SU-DHL-6 (cell line): ENCODE results near the gene SOS1.

Experiments used
- EZH2phosphoT487 ChIP-seq: fragments of 200-600 bp; sonication (generic), shearing (Covaris generic); conservative IDR thresholded peaks from 2 replicates; pipeline ENCODE4 v1.6.1; 2018; ENCODE audit warnings: mild to moderate bottlenecking, antibody characterized with exemption, low read length, moderate library complexity, mixed read lengths
- TF ChIP-seq, protein P1 (sequence below): fragments of 200-600 bp; sonication (generic); IDR thresholded peaks from one replicate; pipeline ENCODE4 v1.5.1; 2017; ENCODE audit warnings: antibody characterized with exemption, mild to moderate bottlenecking, low read length, moderate library complexity; ENCODE audit not compliant: insufficient read depth, poor library complexity, severe bottlenecking

DNA sequence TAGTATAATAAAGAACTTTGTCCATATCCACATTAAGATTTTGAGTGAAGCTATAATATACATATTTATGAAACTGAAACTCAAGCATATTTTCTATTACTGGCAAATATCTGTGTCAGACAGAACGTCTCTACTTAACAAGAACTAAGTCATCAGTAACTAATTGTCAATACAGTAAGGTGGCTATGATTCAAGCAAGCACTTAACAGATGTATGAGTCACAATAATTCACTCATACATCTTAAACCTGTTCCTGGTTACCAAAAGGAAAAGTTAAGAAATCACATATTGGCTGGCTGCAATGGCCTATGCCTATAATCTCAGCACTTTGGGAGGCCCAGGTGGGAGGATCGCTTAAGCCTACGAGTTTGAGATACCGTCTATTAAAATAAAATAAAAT, 96.0 kb downstream of the SOS1 start:
- TF ChIP-seq, protein P1, sequence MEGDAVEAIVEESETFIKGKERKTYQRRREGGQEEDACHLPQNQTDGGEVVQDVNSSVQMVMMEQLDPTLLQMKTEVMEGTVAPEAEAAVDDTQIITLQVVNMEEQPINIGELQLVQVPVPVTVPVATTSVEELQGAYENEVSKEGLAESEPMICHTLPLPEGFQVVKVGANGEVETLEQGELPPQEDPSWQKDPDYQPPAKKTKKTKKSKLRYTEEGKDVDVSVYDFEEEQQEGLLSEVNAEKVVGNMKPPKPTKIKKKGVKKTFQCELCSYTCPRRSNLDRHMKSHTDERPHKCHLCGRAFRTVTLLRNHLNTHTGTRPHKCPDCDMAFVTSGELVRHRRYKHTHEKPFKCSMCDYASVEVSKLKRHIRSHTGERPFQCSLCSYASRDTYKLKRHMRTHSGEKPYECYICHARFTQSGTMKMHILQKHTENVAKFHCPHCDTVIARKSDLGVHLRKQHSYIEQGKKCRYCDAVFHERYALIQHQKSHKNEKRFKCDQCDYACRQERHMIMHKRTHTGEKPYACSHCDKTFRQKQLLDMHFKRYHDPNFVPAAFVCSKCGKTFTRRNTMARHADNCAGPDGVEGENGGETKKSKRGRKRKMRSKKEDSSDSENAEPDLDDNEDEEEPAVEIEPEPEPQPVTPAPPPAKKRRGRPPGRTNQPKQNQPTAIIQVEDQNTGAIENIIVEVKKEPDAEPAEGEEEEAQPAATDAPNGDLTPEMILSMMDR: no peak
- no peak for TF ChIP-seq EZH2phosphoT487
